ENCODE data around the gene SLC1A4. TPM values are rescaled to one million over a fixed set of nuclear protein-coding genes. Genes with fewer than 3 reads are reported as not detected.

Gene SLC1A4
- total and polyA plus RNA-seq, 2 experiments from 2014 or later, result 27.4 to 51.9 TPM

GRCh38 chr2:64947885-64948284 is 41.3 kb upstream of the SLC1A4 start:
- H3K4me1 ChIP-seq (ENCODE audit: insufficient read depth), result peaks cover 5% of the 10 kb centered on the region
- in situ Hi-C loops (cut with MboI), result no loop called here
- H3K9me2 ChIP-seq (ENCODE audit: insufficient read depth), result no peaks in the 10 kb centered on the region
- no peaks in the 10 kb centered on the region for H3K79me2 ChIP-seq (ENCODE audit: insufficient read depth)
- 70 to 75% methylated on average over 4 of the region's 4 CpGs for WGBS, 2 experiments (ENCODE audit: low coverage in 1 of 2, low lambda C conversion rate in 2 of 2, missing lambda C conversion rate in 2 of 2)
- H3K36me3 ChIP-seq (ENCODE audit: low read depth), result no peaks in the 10 kb centered on the region
- H3F3A ChIP-seq (ENCODE audit: insufficient read depth), result 0 out of 2 replicates have a peak, but pooled peaks cover 4% of the 10 kb centered on the region
- H2AFZ ChIP-seq, result no peak overlapping the region
- TF ChIP-seq EZH2phosphoT487 (IDR thresholded peaks at IDR 0.05; ENCODE audit: insufficient read depth, low read depth), result no peak
- TF ChIP-seq EZH2 (IDR thresholded peaks at IDR 0.05; ENCODE audit: insufficient read depth, poor library complexity, severe bottlenecking), result no peak
- H3K27me3 ChIP-seq (replicated peaks; ENCODE audit: insufficient read depth), result no peaks in the 10 kb centered on the region
- no peak for DNase-seq
- H3K4me3 ChIP-seq, result no peak overlapping the region
- H3K9me3 ChIP-seq (ENCODE audit: low read depth), result no peaks in the 10 kb centered on the region
- no peak overlapping the region for H3K27ac ChIP-seq
- no peak overlapping the region for H3K9ac ChIP-seq
- no peak overlapping the region for H3K4me2 ChIP-seq (ENCODE audit: unreplicated experiment)
- no peaks in the 10 kb centered on the region for H4K20me1 ChIP-seq (ENCODE audit: insufficient read depth)

DNA sequence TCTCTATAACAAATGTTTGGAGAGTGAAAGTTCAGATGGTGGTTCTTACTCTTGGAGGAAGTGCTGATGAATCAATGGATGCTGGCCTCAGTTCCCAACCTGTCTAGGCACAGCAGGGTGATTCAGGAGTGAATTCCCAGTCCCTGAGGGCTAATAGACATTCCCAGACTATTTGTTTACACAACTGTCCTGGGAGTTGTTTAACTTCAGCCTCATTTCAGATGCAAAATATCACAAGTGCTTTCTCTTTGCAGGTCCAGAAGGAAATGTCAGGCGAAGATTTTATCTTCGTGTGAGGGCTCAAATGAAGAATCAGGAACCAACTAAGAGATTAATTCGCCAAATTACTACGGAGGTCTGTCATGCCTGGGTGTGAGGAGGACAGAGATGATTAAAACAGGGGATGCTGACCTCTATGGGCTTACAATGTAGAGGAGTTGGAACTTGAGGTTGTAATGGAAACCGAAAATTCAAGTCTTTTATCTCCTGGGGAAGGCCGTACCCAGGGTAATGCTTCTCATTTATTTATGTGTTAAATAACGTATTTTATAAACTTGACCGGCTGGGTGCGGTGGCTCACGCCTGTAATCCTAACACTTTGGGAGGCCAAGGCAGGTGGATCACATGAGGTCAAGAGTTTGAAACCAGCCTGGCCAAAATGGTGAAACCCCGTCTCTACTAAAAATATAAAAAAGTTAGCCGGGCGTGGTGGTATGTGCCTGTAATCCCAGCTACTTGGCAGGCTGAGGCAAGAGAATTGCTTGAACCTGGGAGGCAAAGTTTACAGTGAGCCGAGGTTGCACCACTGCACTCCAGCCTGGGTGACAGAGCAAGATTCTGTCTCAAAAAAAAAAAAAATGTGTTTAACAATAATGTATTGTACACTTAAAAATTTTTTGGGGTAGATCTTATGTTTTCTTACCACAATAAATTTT is 38.7 kb upstream of the SLC1A4 start:
- no peaks in the 10 kb centered on the region for H3K9me2 ChIP-seq (ENCODE audit: insufficient read depth)
- no peaks in the 10 kb centered on the region for H3K4me1 ChIP-seq (ENCODE audit: insufficient read depth)
- no peak overlapping the region for H2AFZ ChIP-seq
- no peak overlapping the region for H3K9ac ChIP-seq
- no peak overlapping the region for H3K4me3 ChIP-seq
- no peaks in the 10 kb centered on the region for H3K36me3 ChIP-seq (ENCODE audit: low read depth)
- no peaks in the 10 kb centered on the region for H4K20me1 ChIP-seq (ENCODE audit: insufficient read depth)
- TF ChIP-seq EZH2 (IDR thresholded peaks at IDR 0.05; ENCODE audit: insufficient read depth, poor library complexity, severe bottlenecking), result no peak
- TF ChIP-seq EZH2phosphoT487 (IDR thresholded peaks at IDR 0.05; ENCODE audit: insufficient read depth, low read depth), result no peak
- no peaks in the 10 kb centered on the region for H3K79me2 ChIP-seq (ENCODE audit: insufficient read depth)
- WGBS, 2 experiments (ENCODE audit: low coverage in 1 of 2, low lambda C conversion rate in 2 of 2, missing lambda C conversion rate in 2 of 2), result 85 to 90% methylated on average over 14 of the region's 14 CpGs
- DNase-seq, result no peak
- no peaks in the 10 kb centered on the region for H3K9me3 ChIP-seq (ENCODE audit: low read depth)
- no peak overlapping the region for H3K27ac ChIP-seq
- no peaks in the 10 kb centered on the region for H3F3A ChIP-seq (ENCODE audit: insufficient read depth)
- in situ Hi-C loops (cut with MboI), result no loop called here
- H3K27me3 ChIP-seq (replicated peaks; ENCODE audit: insufficient read depth), result no peaks in the 10 kb centered on the region
- no peak overlapping the region for H3K4me2 ChIP-seq (ENCODE audit: unreplicated experiment)

DNA sequence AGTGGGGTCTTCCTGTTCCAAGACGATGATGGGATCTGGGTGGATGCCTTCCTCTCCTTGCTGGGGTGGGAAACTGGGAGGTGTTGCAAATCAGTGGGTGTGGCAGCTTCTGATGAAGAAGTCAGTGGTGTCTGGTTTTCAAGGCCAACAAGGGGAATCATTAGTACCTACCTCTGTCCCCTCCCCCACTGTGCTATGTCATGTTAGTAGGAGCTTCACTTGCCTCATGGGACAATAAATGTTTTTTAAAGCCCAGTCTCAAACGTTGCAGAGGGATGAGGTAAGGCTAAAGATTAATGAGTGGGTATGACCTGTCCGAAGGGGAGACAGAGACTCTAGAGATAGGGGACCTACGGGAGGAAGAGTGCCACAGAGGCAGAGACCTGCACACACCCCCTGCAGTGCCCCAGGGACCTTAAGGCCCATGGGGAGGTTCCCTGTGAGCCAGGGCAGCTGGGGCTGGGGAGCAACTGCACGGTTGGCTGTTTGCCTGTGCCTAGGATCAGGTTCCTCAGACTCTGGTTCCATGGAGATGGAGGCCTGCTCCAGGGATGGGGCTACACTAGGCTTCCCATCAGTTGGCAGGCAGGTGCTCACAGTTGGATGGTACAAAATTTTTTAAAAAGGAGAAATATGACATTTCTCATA is 37.8 kb upstream of the SLC1A4 start:
- no peak overlapping the region for H2AFZ ChIP-seq
- 75 to 76% methylated on average over 5 of the region's 5 CpGs for WGBS, 2 experiments (ENCODE audit: low coverage in 1 of 2, low lambda C conversion rate in 2 of 2, missing lambda C conversion rate in 2 of 2)
- H3K9ac ChIP-seq, result no peak overlapping the region
- H3K27me3 ChIP-seq (replicated peaks; ENCODE audit: insufficient read depth), result no peaks in the 10 kb centered on the region
- H3F3A ChIP-seq (ENCODE audit: insufficient read depth), result no peaks in the 10 kb centered on the region
- H3K4me1 ChIP-seq (ENCODE audit: insufficient read depth), result no peaks in the 10 kb centered on the region
- H3K27ac ChIP-seq, result no peak overlapping the region
- no peaks in the 10 kb centered on the region for H3K9me2 ChIP-seq (ENCODE audit: insufficient read depth)
- no peaks in the 10 kb centered on the region for H3K9me3 ChIP-seq (ENCODE audit: low read depth)
- in situ Hi-C loops (cut with MboI), result no loop called here
- no peak overlapping the region for H3K4me2 ChIP-seq (ENCODE audit: unreplicated experiment)
- DNase-seq, result no peak
- no peaks in the 10 kb centered on the region for H4K20me1 ChIP-seq (ENCODE audit: insufficient read depth)
- H3K4me3 ChIP-seq, result no peak overlapping the region
- H3K79me2 ChIP-seq (ENCODE audit: insufficient read depth), result no peaks in the 10 kb centered on the region
- no peaks in the 10 kb centered on the region for H3K36me3 ChIP-seq (ENCODE audit: low read depth)
- TF ChIP-seq EZH2phosphoT487 (IDR thresholded peaks at IDR 0.05; ENCODE audit: insufficient read depth, low read depth) (no peak), EZH2 (IDR thresholded peaks at IDR 0.05; ENCODE audit: insufficient read depth, poor library complexity, severe bottlenecking) (no peak)

GRCh38 chr2:64952096-64952495 is 37.1 kb upstream of the SLC1A4 start:
- H3K4me3 ChIP-seq, result no peak overlapping the region
- WGBS, 2 experiments (ENCODE audit: low coverage in 1 of 2, low lambda C conversion rate in 2 of 2, missing lambda C conversion rate in 2 of 2), result 82 to 83% methylated on average over 6 of the region's 6 CpGs
- no peaks in the 10 kb centered on the region for H3K79me2 ChIP-seq (ENCODE audit: insufficient read depth)
- in situ Hi-C loops (cut with MboI), result no loop called here
- H3K27ac ChIP-seq, result no peak overlapping the region
- H4K20me1 ChIP-seq (ENCODE audit: insufficient read depth), result no peaks in the 10 kb centered on the region
- H3K36me3 ChIP-seq (ENCODE audit: low read depth), result no peaks in the 10 kb centered on the region
- H3F3A ChIP-seq (ENCODE audit: insufficient read depth), result no peaks in the 10 kb centered on the region
- H3K4me1 ChIP-seq (ENCODE audit: insufficient read depth), result no peaks in the 10 kb centered on the region
- no peaks in the 10 kb centered on the region for H3K9me2 ChIP-seq (ENCODE audit: insufficient read depth)
- TF ChIP-seq EZH2phosphoT487 (IDR thresholded peaks at IDR 0.05; ENCODE audit: insufficient read depth, low read depth), result no peak
- peaks cover 6% of the 10 kb centered on the region; the same call in 1 of the 2 replicates for H3K27me3 ChIP-seq (replicated peaks; ENCODE audit: insufficient read depth)
- no peak for DNase-seq
- no peaks in the 10 kb centered on the region for H3K9me3 ChIP-seq (ENCODE audit: low read depth)
- no peak overlapping the region for H3K9ac ChIP-seq
- no peak overlapping the region for H2AFZ ChIP-seq
- H3K4me2 ChIP-seq (ENCODE audit: unreplicated experiment), result no peak overlapping the region
